ENCODE data around the gene SLC25A48.
A peak's percentile ranks its signal among the peaks of the same experiment; 100 is the strongest.

SLC25A48 gene

DNA sequence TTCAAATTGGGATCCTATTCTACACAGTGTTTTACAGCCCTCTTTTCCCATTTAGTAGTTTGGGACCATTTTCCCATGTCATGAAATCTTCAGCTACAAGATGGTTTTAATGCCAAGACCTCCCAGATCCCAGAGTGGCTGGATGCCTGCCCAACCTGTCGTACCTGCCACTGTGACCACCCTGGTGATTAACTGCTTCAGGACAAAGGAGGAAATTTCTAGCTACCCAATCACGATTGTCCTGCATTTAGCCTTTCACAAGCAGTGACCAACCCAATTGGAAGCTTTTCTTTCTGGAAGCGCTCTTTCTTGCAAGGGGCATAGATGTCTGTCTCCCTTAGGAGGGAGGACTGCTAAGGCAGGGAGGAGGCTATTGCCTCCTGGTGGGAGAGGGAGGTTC, 47.4 kb downstream of the SLC25A48 start:
- no peak for DNase-seq (ENCODE audit: low read depth)

DNA sequence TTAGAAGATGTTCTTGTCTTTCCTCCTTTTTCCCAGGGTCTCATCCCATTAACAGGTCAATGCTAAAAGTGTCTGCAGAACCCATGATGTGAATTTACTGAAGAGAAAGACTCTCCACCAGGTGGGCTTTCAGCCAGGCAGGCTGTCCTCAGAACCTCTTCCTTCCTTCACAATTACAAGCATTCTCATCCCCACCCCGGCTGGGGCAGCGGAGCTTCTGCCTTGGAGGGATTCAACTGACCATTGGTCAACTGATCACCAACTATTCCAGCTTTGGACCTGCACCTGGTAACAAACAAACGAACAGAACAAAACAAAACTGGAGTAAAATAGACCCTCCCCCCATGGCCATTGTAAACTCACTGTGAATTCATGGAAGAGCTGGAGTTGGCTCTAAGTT, 48.6 kb downstream of the SLC25A48 start:
- no peak for DNase-seq (ENCODE audit: low read depth)

DNA sequence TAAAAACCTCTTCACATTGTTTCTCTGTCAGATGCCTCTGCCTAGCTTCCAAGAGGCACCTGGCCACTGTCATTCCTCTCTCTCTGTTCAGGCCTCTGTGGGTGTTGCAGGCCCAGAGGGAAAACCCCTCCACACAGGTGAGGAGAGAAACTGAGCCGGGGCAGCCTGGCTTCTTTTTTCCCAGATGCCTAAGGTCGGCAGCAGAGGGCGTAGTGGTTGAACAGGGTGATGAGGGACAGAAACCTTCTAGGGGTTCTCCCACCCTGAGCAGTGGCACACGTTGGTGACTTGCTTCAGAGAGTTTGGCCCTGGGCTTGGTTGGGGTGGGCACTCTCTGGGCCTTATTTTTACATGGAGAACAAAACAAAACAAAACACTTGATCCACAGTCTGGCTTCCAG, 49.0 kb downstream of the SLC25A48 start:
- no peak for DNase-seq (ENCODE audit: low read depth)

DNA sequence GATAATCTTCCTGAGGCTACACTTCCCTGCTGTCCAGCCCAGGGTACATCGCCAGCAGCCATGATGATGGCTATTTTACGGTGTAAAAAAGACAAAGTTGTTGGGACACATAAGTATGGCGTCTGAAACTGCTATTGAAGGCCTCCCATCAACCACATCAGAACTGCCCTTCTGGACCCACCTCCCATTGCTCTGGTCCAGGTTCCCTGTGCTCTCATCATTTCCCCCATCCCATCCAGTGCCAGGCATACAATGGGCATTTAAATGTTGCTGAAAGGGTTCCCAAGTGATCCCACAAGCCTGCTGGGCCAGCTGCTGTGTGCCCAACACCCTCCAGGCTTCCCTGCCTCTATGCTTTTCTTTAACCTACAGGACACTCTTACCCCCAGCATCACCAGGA, 50.6 kb downstream of the SLC25A48 start:
- no peak for DNase-seq (ENCODE audit: low read depth)

DNA sequence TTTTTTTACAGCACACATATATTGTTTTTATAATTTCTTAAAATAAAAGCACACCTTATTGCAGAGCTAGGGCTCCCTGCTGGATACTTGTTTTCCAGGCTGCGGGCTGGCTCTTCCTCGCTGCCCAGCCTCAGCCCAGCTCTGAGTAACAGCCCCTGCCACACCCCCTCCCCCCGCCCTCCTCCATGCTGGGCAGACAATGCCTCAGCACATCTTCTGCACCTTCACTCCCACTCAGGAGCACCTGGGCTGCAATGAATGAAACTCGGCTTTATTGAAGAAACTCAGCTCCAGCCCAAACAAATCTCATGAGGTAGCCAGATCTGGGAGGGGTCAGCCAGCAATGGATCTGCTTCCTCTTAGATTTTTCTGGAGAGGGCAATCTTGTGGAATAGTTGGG, 51.7 kb downstream of the SLC25A48 start:
- no peak for DNase-seq (ENCODE audit: low read depth)

DNA sequence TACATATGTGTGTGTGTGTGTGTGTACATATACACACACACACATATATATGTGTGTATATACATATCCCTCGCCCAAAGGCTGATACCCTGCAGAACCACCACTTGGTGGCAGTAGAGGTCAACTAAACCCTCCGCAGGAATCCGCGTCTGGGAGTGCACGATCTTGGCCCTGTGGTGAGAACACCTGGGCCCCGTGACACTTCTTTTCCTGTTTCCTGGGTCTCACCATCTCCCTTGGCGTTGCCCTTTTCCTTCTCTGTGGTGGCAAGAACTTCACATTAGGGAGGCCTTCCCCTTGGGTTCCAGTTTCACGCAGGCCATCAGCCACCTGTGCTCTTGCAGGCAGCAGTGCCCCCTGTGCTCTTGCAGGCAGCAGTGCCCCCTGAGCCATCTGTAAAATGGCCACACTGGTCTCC, 53.0 kb downstream of the SLC25A48 start:
- peak; percentile 38 for DNase-seq (ENCODE audit: low read depth)

DNA sequence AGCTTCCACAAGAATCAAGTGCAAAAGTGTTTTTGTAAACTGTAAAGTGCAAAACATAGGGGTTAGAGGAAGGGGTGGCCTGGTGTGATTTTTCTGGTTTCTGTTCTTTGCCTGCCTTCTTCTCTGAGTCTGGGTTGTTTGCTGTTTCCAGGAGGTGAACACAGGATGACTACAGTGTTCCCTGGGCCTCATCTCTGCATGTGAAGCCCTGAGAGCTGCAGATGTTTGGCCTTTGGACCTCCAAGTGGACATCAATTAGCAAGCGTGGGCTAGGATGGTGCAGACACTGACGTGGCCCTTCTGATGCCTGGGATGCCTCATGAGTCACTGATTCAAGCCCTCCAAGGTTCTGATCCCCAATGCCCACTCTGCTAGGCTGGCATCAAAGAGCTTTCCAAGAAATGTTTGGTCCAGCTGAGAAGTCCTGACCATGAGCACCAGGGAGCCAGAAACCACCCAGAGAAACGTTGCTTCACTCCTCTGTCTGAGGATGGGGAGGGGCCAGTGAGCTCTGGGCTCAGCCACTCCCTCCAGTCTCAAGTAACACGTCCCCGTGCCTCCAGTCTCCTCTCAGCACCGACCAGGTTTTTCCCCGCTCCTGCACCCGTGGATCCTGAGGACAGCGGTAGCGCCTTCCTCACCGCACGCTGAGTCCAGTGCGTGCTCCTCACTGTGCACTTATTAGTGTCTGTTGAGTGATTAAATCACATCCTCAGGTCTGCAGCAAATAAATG, 53.6 kb downstream of the SLC25A48 start:
- DNase-seq (ENCODE audit: low read depth) = no peak

DNA sequence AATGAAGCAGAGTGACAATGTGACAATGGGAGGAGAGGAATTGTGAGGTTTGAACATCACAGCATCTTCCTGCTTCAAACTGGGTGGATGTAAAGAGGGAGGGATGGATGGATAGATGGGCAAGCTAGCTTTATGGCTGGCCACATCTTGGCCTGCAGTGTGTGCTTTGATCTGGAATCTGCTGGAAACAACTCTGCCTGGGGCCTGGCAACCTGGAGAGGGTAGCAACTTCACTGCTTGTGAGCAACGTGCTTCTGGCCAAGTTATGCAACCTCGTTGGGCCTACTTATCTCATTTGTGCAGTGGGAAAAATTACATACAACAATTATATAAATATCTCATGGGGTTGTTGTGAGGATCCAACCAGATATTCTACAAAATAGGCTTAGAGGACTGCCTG, 55.8 kb downstream of the SLC25A48 start:
- no peak for DNase-seq (ENCODE audit: low read depth)

DNA sequence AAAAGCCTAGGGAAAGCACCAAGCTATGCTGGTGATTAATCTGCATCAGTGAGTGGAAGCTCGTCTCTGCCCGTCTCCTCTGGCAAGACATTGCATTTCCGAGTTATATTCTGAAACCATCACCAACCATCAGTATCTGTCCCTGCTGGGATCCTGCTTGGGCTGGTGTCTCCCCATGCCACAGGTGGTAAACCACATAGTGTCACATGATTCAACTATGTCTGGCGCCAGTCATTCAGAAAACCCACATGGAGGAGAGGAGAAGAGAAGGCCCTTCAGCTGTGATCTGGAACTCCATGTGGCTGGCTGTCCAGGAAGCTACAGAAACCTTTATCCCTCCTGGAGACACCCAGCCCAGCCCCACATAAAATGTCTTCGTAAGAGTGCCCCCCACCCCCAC, 56.4 kb downstream of the SLC25A48 start:
- no peak for DNase-seq (ENCODE audit: low read depth)

DNA sequence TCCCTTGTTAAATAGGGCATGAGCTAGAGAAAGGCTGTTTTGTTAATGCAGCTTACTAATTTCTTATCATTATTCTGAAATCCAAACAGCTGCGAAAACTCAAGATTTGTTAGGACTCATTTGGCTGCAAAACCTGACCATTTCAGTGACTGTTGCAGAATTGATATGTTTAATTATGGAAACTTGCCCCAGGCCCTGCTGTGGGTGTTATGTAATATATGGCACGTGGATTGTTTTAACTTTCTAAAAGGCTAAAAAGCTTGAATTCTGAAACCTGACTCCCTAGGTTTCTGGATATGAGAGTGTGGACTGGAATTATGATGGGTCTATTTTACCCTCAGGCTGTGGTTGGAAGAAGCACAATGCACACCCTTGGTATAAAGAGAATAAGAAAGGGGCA, 56.8 kb downstream of the SLC25A48 start:
- no peak for DNase-seq (ENCODE audit: low read depth)

DNA sequence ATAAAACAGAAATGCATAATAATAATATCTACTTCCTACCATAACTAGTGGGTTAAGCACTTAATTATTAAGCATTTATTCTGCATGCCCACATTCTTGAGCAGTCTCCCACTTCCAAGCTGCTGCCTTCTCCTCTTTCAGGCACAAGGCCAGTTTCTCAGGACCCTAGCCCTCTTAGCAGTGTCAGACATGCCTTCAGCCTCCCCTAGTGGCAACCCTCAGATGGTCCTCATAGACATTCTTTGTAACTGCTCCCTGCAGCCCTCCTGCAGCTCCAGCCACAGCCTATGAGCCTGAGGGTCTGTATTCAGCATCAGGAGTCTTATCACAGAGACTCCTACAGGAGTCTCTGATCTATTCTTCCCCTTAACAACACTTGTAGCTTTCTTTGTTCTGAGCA, 57.3 kb downstream of the SLC25A48 start:
- no peak for DNase-seq (ENCODE audit: low read depth)

DNA sequence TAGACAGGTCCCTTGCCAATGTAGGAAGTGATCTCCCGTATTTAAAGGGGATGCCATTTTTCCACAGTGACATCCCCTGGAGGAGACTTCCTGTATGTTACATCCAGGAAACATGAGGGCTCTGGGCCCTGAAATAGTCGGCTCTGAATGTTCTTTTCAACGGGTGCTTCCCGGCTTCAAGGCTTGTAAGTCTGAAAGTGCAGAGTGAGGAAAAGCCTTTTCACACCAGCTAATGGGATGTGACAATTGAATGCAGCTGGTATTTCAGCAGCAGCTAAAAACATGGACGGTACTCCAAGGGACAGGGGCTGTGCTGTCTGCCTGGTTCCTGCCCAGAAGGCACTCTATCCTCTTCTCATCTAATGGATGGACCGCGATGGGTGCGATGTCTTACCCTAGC, 59.8 kb downstream of the SLC25A48 start:
- no peak for DNase-seq (ENCODE audit: low read depth)

DNA sequence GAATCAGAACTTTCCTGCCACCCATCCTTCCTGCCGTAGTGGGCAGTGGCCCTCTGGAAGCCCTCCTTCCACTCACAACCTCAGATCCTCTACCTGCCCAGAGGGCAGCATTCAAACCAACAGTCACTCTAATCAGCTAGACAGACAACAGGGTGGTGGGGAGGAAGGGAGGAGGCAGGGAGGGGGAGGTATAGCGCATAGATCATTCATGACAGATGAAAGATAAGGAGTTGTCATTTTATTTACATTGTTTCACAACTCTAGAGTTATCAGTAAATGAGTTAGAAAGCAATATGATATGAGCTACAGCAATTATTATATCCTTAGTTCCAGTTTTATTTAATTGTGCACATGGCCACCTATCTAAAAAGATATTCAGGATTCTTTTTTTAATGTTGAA, 60.3 kb downstream of the SLC25A48 start:
- no peak for DNase-seq (ENCODE audit: low read depth)

DNA sequence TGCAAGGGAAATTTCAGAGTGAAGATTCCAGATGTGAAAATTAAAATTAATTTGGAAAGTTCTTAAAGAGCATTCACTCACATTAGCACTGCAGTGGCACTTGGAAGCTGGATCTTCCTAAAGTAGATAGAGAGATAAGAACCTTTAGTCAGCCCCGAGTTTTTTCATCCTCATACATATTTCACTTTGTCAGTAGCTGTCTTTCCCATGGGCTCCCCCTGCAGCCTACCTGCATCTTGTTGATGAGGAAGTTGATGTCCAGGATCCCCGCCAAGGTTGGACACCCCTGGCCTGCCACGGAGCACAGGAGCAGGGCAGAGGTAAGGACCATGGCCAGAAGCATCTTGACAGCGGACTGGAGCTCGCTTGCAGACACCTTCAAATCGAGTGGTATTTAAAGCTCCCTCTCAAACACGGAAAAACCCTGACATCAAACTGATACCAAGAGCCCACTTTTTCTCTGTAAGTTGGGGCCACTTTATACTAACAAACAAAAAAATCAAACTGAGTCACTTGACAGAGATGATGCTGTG, 61.1 kb downstream of the SLC25A48 start, which contains the start of gene IL9:
Gene IL9, minus strand, starts transcription at position 368 of the 533 bp plus-strand sequence. Its CDS starts 25 bp downstream, at position 343.
- no peak for DNase-seq (ENCODE audit: low read depth)

DNA sequence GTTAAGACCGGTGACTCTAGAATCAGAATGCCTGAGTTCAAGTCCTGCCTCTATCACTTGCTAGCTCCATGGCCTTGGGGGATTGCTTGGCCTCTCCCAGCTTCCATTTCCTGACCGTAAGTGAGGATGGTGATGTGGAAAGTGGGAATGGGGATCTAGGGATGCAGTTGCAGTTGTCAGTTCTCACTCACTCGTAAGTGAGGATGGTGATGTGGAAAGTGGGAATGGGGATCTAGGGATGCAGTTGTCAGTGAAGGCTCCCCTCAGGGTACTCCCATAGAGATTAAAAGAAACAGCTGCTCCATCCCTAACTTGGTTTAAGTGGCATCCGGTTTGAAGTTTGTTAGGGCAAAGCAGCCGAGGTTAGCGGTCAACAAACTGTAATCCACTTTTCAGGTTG, 64.2 kb downstream of the SLC25A48 start:
- no peak for DNase-seq (ENCODE audit: low read depth)

DNA sequence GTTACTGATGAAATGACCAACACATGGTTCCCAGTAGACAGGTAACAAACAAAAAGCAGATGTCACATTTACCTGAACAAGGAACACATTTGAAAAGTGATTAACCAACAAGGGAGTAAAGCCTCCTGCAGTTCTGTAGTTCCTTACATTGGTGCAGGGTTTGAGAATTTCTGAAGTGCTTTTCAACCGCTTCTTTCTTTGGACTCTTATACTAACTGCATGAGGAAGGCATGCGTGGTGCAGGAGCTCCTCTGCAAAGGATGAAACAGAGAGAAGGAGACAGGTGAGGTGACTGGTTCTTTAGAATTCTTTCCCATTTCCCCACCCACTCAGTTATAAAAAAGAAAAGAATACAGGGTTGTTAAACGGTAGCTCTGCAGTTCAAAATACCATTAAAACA, 65.8 kb downstream of the SLC25A48 start:
- no peak for DNase-seq (ENCODE audit: low read depth)

DNA sequence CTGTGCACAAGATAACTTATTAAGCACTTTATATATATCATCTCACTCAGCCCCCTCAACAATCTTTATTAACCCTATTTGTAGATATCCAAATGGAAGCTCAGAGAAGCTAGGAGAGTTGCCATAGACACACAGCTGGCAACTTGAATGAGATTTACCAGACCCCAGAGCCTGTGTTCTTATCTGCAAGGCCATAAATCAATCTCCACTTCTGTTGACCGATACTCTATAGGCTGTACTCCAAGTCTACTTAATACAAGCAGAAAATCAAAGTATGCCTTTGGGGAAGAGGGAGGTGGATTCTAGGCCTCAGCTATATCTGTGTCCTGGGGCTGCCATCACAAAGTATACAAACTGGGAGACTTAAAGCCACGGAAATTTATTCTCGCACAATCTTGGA, 67.2 kb downstream of the SLC25A48 start:
- DNase-seq (ENCODE audit: low read depth) = no peak

DNA sequence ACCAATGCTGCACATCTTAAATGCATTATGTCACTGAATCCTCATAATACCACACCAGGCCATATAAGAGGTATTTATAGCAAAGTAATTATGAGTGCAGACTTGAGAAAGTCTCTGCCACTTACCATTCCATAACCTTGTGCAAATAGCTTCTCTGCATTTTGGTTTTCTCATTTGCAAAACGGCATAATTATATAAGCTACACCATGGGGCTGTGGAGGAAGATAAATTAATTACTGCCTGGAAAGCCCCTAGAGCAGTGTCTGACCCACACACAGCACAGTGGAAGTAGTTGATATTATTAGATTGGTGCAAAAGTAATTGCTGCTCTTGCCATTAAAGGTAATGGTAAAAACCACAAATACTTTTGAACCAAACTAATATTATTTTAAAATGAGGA, 70.7 kb downstream of the SLC25A48 start:
- DNase-seq (ENCODE audit: low read depth) = no peak

DNA sequence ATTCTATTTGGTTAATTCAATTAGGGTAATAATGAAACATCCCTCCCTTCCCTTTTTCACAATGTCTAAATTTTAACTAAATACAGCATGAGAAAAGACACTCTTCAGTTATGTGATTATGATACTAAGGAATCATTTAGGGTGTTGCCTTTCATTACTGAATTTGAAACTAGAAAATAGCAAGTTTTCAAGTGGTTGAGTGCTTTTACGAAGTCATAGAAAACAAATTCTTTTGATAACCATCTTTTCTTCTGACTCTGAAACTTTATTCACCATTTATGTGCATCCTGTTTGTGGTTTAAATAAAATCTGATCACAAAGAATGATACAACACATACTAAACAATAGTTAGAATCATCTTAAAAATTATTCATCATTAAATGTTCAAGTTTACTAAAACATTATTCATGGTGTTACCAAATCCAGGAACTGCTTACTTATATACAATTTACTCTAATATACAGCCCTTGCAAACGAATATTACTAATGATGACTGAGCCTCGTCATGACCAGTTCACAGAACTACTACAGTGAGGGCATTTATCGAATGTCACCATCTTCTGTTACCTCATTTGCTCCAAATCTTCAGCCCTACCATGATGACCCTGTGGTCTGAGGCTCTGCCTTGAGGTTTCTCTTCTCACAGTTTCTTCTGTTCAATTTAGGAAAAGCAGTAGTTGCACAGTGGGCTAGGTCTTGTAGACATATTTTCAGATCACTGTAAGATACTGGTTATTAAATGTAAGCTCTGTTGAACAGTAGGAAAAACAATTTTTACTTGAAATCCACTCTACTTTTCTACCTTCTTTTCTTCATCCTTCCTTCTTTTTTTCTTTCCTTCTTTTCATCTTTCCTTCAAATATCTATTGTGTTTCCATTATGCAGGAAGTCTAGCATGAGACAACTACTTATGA, 79.5 kb downstream of the SLC25A48 start:
- no peak for DNase-seq (ENCODE audit: low read depth)

DNA sequence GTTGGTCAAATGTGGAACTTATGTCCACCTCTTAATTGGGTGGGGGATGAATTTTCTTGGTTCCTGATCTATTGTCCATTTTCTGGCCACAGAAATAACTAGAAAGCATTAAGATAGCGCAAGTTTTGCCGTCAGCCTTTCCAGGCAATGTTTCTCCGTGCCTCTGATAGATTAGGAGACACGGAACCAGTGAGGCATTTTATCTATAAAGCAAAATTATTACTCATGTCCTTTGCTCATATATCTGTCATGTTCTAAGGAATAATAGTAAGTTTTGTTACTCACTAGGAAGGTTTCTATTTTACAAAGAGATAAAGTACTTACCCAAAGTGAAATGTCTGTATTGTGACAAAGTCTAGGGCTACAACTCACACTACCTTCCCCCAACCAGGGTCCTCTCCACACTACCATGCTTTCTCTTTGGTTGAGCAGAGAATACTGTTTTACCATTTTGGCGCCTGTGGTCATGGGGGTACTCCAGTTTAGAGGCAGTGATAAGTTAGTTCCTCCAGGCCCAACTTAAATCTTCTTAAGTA, 81.1 kb downstream of the SLC25A48 start:
- DNase-seq (ENCODE audit: low read depth) = no peak

DNA sequence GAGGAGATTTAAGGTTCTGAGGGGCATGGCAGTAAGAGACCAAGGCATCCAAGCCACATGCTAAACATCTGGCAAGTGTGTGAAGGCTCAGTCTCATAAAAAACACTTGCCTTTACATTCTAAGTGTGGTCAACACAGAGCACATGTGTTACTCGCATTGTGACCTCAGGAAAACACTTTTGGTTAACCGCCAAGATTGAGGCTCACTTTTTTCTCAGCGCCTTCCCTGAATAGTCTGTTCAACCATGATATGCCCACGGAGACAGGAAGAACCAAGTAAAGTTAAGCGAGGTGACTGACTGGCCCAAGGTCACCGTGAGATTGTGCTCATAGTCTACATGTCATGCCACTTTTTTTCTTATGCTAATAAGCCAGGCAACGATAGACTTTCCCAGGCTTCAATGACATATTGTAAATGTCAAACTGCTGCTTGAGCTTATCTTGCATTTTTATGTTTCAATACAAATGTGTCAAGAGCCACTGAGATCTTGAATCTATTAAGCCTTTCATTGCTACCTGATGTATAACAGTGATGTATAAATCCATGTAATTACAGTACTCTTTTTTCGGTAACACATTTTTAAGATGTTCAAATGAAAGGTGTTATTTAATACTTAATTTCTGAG, 82.3 kb downstream of the SLC25A48 start:
- no peak for DNase-seq (ENCODE audit: low read depth)

DNA sequence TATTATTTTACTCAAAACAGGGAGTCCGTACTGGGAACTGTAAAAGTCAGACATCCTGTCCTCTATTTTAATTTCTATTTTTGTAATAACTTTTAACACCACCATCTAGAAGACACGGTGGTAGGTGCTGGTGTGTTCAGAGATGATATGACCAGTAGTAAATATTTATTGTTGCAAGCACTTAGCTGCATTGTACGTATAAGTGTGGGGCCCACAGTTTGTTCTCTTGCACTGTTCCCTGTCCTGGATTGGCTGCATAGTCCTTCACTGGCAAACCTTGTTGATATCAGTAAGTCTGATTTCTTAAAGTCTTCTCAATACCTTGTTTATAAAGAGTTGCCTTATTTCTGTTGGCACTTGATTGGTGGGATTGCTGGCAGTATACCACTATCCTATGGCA, 85.7 kb downstream of the SLC25A48 start:
- DNase-seq (ENCODE audit: low read depth) = no peak

All from activated gamma-delta T cell treated with anti-CD3 and anti-CD28 coated beads, Interleukin-2, amount 50 U/mL, for 16 hours (primary cell).